Peyer's patch (tissue), 4 donors: Measurements from ENCODE around the gene CREB3L2.

ENCODE experiments used
- POLR2A ChIP-seq, 2 donors: fragments of 450-650 bp; IDR thresholded peaks; one replicate each; pipeline ENCODE4 v1.5.1; 2017; ENCODE audit warnings: antibody characterized with exemption in 2 of 2, mild to moderate bottlenecking in 2 of 2, moderate library complexity in 2 of 2
- TF ChIP-seq, protein P1 (sequence below), 6 experiments: fragments of 450-650 bp in 4 of 6; fragments of 200-600 bp in 2 of 6; sonication (generic) in 1 of 6; IDR thresholded peaks; one replicate each; pipeline ENCODE4 v1.5.1; 2017 to 2019; ENCODE audit warnings: antibody characterized with exemption in 6 of 6, mild to moderate bottlenecking in 3 of 6, moderate library complexity in 1 of 6

DNA sequence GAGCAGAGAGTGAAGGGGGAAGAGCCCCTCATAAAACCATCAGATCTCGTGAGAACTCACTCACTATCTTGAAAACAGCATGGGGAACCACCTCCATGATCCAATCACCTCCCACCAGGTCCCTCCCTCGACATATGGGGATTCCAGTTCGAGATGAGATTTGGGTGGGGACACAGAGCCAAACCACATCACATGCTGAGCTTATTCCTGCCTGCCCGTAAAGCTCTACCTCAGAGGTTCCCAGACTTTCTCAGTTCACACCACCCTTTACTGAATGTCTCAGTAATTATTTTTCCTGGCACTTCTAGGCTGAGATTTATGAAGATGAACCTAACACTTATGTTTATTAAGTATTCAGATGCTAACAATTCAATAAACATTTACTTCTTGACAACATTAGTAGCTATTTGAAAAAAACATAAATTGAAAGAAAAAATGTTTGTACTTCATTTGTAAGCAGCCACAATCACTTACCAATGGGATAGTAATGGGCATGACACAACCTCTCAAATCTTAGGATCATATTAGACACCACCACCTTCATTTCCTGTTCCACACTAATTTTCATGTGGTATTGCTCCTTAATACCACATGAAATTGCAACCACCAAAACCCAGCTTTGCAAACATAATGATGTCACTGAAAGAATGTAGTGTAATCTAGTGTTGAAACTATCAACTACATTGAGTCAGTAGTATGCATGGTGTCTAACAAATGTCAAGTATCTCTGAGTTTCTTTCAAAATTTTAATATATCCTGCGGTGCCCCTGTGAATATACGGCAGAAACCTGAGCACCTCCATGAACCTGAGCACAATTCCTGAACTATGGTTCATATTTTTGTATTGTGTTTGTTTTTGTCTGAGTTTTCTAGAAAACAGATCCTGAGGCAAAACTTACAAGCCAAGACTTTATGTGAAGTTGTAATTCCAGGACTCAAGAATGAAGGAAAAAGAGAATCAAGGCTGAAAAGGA lies 150.6 kb downstream of the CREB3L2 start:
- TF ChIP-seq, protein P1, sequence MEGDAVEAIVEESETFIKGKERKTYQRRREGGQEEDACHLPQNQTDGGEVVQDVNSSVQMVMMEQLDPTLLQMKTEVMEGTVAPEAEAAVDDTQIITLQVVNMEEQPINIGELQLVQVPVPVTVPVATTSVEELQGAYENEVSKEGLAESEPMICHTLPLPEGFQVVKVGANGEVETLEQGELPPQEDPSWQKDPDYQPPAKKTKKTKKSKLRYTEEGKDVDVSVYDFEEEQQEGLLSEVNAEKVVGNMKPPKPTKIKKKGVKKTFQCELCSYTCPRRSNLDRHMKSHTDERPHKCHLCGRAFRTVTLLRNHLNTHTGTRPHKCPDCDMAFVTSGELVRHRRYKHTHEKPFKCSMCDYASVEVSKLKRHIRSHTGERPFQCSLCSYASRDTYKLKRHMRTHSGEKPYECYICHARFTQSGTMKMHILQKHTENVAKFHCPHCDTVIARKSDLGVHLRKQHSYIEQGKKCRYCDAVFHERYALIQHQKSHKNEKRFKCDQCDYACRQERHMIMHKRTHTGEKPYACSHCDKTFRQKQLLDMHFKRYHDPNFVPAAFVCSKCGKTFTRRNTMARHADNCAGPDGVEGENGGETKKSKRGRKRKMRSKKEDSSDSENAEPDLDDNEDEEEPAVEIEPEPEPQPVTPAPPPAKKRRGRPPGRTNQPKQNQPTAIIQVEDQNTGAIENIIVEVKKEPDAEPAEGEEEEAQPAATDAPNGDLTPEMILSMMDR (IDR thresholded peaks at IDR 0.05), result no peak
- no peak for TF ChIP-seq POLR2A (IDR thresholded peaks at IDR 0.05)
